ENCODE results near the gene FOXK1.

FOXK1 gene

GRCh38 chr7:4766666-4767519 is 84.8 kb downstream of the FOXK1 start:
- no peak for DNase-seq

- no peak for DNase-seq
Observed at GRCh38 chr7:4768597-4769569, 86.8 kb downstream of the FOXK1 start.

DNA sequence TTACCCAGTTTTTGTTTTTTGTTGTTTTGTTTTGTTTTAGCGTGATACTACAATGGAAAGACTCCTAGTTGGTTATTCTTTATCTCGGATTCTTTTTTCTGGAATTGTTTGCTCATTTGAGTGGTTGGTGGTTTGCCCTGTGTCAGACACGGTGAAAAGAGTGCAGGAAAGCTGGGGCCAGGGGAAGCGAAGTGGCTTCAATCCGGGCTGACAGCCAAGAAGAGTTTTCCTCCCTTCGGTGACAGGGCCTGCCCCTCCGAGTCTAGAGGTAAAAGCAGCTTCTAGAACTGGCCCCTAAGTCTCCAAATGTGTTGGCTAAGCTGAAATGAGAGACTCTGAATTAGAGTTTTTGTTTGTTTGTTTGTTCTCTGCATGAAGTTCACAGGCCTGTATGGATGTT is 87.7 kb downstream of the FOXK1 start:
- no peak for DNase-seq

DNA sequence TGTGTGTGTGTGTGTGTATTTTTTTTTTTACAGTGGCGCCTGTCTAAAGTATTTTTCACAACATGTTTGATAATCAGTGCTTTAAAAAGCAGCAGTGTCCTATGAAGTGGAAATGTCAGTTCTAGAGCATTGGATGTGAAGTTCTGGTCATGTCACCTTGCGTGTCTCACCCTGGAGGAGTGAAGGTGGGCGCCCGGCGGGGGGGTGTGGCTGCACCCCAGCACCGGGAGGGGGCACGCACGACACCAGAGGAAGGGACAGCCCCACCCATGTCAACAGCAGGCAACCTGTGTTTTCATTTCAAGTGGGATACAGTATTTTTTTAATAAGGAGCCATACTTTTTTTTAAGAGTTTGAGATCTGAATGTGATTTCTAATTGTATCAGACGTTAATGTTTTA is 88.8 kb downstream of the FOXK1 start:
- no peak for DNase-seq

GRCh38 chr7:4771737-4772136 is 89.6 kb downstream of the FOXK1 start:
- DNase-seq = no peak

DNA sequence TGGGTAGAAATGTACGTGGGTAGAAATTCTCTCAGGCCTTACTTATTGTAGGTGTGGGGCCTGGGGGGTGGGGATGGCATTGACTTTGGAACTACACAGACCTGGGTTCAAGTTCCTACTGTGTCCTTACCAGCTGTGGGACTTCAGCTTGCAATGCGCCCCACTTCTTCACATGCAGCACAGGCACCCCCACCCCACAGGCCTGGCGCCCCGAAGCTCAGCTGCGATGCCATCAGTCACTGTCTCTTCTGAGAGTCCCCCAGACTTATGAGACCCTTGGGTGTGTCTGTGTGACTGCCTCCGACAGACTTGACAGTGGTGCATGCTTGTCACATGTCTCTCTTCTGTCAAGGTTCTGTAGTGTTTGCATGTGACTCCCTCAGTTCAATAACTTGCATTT is 90.2 kb downstream of the FOXK1 start:
- no peak for DNase-seq

DNA sequence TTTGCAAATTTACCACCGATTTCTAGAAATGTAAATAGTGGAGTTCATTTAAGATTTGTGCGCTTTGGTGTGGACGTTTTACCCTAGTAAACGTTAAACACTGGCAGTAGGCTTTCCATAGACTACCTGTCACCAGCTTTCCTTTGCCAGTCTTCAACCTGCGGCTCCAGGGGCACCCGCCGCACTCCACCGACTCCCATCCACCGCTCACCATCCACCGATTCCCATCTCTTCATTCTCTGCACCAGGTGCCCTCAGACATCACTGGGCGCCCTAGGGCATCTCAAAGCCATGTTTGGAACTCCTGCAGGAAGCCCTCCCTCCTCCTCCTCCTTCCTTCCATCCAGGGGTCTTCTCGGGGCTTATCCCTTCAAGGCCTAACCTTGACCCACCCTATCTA is 91.9 kb downstream of the FOXK1 start:
- no peak for DNase-seq

- peak; percentile 20 for DNase-seq
Observed at GRCh38 chr7:4774658-4775249, 92.7 kb downstream of the FOXK1 start.

DNA sequence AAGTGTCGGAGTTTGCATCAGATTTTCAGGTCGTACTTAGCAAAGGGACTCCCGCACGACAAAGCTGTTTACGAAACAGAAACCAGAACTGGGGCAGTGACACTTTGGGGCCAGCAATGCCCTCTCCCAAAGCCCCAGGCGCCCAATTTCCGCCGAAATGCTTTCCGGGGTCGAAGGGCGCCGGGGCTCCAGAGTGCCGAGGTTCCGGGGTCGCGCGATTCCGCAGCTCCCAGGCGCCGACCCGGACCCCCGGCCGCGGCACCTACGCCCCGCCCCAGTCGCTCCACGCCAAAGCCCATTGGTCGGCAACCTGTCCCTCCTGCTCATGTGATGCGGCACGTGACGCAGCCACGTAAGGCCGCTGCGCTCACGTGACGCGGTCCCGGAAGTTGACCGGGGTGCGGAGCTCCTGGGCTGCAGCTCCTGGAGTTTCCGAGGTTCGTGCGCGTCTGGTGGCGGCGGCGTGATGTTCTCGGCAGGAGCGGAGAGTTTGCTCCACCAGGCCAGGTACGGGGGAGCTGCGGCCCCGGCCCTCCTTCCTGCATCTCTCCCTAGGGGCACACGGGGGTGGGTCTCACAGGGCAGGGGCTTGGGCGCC is 93.3 kb downstream of the FOXK1 start, which contains the start of gene AP5Z1:
Gene AP5Z1 (plus strand): TSS at position 374 of the 598 bp plus-strand sequence. CDS start 93 bp downstream, at position 467.
- peak; percentile 73 for DNase-seq

DNA sequence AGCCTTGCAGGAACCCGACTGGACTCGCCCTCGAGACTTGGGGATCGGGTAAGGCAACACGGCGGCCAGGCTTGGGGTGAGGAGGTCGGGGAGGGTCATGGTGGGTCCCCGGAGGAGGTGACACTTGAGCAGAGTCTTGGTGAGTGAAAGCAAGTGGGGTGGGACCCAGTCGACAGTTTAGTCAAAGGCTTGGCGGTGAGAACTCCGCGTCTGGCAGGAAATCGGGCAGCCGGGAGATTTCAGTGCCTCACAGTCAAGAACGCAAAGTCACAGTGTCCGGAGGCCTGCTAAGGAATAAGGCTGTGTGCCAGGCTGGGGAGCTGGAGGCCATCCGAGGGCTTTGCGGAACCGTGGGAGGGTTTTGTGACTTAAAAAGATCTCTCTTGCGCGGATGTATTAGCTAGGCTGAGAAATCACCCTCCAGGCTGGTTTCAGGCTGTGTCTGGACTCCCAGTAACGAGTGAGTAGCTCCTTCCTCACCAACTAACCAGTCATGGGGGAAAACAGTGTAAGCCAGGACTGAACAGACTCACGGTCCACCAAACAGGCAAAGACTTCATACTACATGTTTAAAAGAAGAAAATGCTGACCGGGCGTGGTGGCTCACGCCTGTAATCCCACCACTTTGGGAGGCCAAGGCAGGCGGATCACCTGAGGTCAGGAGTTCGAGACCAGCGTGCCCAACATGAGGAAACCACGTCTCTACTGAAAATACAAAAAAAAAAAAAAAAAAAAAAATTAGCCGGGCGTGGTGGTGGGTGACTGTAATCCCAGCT is 93.9 kb downstream of the FOXK1 start:
- DNase-seq = no peak

DNA sequence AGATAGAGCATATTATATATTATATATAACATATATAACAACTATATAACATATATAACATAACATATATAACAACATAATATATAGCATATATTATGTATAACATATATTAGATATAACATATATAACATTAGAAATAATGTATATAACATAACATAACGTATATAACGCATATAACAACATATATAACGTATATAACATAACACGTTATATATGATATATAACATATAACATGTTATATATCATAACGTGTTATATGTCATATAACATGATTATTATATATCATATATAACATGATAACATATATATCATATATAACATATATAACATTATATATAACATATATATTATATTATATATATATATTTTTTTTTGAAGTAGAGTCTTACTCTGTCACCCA is 97.0 kb downstream of the FOXK1 start:
- no peak for DNase-seq

GRCh38 chr7:4781366-4782069 is 99.4 kb downstream of the FOXK1 start:
- no peak for DNase-seq

GRCh38 chr7:4782333-4783291 is 100.5 kb downstream of the FOXK1 start:
- no peak for DNase-seq

- DNase-seq = no peak
Observed at GRCh38 chr7:4783292-4783652, 101.2 kb downstream of the FOXK1 start.

- no peak for DNase-seq
Observed at GRCh38 chr7:4783762-4784351, 101.8 kb downstream of the FOXK1 start.

DNA sequence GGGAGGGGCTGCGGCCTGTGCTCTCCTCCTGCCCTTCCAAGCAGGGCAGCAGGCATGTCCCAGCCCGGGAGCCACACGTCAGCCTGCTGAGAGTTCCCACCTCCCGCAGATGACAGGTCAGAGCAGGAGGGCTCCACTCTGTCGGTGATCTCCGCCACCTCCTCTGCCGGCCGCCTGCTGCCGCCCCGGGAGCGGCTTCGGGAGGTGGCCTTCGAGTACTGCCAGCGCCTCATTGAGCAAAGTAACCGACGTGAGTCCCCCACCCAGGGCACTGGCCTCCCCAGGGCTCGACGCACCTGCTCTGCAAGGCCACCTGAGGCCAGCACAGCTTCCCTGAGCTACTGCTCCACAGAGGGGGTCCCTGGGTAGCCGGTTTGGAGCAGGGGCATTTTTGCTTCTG is 102.7 kb downstream of the FOXK1 start:
- DNase-seq = no peak

DNA sequence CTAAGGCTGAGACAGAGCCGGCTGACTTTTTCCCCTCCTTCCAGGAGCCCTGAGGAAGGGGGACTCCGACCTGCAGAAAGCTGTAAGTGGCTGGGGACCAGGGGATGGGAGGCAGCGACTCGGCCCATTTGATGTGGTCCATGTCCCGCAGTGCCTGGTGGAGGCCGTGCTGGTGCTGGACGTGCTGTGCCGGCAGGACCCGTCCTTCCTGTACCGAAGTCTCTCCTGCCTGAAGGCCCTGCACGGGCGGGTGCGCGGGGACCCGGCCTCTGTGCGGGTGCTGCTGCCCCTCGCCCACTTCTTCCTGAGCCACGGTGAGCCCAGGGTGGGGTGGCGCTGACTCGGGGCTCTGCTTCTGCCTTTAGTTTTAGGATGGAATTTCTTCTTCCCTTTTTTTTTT is 103.3 kb downstream of the FOXK1 start:
- DNase-seq = no peak

GRCh38 chr7:4786015-4786414 is 103.9 kb downstream of the FOXK1 start:
- DNase-seq = no peak

DNA sequence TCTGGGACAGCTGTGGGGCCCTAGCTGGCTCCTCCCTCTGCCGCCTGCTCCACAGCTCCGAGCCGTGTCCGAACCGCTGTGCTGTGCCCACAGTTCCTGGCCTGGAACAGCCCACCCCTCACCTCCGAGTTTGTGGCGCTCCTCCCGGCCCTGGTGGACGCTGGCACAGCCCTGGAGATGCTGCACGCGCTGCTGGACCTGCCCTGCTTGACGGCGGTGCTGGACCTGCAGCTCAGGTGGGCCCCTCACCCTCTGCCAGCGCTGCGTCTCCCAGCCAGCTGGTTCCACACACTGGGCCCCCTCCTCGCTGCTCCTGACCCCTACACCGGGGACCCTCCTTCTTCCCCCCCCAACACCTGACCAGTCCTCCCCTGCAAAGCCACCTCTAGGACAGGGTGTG is 105.4 kb downstream of the FOXK1 start:
- no peak for DNase-seq
